Measurements from ENCODE around the gene AFDN.
A peak's percentile ranks its signal among the peaks of the same experiment; 100 is the strongest.

AFDN gene

GRCh38 chr6:167819576-167819975 is 7.1 kb upstream of the AFDN start:
- no peak for DNase-seq (ENCODE audit: low read depth)

DNA sequence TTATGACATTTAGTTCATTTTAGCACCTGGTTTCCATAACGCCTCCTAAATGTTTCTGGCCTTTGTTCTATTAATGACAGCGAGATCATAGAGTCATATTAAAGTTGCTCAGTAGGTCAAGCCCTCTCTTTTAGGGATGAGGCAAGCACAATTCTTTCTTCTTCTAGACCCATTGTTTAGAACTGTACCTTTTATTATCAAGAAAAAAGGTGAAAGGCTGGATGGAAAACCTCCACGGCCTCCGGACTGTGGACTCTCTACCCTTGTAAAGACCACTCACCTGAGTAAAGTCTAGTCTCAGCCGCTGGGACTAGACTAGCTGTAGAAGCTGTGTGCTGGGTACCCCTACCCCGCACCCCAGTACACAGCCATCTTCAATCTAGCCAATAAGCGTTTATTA is 6.0 kb upstream of the AFDN start:
- no peak for DNase-seq (ENCODE audit: low read depth)

- DNase-seq (ENCODE audit: low read depth) = no peak
Measured at GRCh38 chr6:167824591-167825331, 1.9 kb upstream of the AFDN start.

GRCh38 chr6:167825332-167826229 is 1.1 kb upstream of the AFDN start:
- peak; percentile 43 for DNase-seq (ENCODE audit: low read depth)

- peak; percentile 46 for DNase-seq (ENCODE audit: low read depth)
Measured at GRCh38 chr6:167826230-167826895, 348 bp upstream of the AFDN start.

DNA sequence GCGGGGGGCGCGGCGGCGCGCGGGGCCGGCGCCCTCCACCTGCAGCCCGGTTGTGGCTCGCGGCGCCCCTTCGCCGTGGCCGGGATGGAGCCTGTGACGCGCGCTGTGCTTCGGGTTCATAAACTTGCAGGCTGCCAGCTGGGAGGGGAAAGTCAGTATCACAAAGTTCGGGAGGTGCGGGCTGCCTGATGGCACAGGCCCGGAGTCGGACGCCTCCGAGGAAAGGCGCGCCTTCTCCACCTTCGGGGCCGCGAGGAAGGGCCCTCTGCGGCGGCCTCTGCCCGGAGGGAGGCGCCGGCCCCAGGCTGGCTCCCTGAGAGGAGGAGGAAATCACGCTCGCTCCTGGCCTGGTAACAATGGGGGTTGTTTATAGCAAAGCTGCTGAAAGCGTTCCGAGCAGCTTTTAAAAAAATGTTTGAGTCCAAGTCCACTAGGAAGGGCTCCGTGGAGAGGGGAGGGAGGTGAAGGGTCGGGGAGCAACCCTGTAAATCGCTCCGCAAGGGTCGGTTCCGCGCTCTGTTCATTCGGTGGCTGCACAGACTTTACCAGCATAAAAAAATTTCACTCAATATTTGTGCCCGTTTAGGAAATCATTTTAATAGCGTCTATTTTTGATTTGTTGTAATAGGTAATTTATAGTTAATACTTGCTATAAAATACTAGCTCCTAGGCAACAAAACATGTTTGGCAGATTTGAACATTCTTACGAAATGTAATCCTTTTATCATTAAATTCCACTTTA is 1.0 kb downstream of the AFDN start:
- DNase-seq (ENCODE audit: low read depth) = peak; percentile 50

GRCh38 chr6:167828325-167828956 is 1.7 kb downstream of the AFDN start:
- no peak for DNase-seq (ENCODE audit: low read depth)

GRCh38 chr6:167829513-167829912 is 2.8 kb downstream of the AFDN start:
- DNase-seq (ENCODE audit: low read depth) = no peak

GRCh38 chr6:167831281-167831828 is 4.6 kb downstream of the AFDN start:
- DNase-seq (ENCODE audit: low read depth) = peak; percentile 65

DNA sequence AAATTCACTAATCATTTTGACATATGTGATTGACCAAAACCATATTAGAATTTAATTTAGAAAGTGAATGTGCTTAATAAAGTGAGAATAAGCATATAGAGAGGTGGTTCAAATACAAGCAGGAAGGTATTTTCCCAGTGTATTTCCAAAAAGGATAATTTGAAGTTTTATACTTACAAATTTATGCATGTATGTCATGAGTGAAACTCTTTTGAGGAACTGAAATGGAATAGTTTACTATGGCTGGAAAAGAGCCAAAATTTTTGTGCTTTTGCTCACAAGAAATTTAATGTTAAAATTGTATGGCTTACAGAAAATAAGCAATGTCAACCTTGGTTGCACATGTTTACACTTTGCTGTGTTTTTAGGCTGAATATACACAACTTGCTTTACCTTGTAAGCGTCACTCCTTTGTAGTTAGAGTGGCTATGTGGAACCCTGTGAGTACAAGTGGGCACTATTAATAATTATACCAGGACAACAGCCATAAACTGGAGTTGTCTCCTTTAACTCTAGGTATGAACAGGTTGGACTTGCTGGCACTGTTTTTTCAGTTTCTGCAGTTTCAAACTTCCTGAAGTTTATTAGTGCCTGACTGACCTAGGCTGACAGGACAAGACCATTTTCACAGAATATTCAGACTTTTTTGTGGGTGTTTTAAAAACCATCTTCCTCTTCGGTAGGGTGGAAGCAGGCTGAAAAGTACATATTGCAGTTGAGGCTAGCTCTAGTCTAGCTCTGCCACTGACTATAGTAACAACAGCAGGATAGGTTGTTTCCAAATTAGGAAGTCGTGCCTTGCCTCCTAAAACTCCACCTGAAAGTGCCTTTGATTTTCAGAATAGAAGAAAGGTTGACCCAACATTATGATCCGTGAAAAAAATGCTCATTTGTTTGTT is 6.0 kb downstream of the AFDN start:
- peak; percentile 48 for DNase-seq (ENCODE audit: low read depth)

DNA sequence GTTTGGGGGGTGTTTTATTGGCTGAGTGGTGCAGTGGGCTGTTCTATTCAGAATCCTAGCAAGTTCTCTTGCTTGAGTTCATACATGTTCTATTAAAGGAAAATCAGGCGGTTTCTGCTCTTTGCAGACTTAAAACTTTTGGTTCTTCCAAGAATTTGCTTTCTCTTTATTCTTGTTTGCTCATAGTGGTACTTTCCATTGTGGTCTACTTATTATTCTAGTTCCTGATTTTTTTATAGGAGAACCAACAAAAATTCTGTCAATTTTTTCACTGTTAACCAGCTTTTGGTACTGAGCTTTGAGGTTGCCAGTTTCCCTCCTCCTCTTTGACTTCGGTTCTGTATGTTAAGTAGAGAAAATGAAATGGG is 6.7 kb downstream of the AFDN start:
- no peak for DNase-seq (ENCODE audit: low read depth)

GRCh38 chr6:167835260-167835659 is 8.5 kb downstream of the AFDN start:
- DNase-seq (ENCODE audit: low read depth) = no peak

DNA sequence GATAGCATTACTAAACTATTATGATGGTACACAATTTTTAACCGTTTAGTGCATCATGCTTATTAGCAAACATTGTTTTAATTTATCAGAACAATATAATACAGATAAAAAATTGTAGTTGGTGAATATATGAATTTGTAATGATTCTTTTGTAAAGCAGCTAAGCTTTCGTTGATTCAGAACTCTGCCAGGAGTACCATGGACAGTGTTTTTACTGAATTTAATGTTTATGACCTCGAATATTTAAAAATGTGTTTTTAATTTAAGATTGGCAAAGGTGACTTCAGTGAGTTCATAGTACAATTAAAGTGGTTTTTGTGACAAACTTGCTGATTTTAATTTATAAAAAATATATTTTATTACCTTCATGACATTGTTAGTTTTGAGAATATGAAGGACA is 10.0 kb downstream of the AFDN start:
- DNase-seq (ENCODE audit: low read depth) = no peak

GRCh38 chr6:167838207-167838748 is 11.6 kb downstream of the AFDN start:
- no peak for DNase-seq (ENCODE audit: low read depth)

DNA sequence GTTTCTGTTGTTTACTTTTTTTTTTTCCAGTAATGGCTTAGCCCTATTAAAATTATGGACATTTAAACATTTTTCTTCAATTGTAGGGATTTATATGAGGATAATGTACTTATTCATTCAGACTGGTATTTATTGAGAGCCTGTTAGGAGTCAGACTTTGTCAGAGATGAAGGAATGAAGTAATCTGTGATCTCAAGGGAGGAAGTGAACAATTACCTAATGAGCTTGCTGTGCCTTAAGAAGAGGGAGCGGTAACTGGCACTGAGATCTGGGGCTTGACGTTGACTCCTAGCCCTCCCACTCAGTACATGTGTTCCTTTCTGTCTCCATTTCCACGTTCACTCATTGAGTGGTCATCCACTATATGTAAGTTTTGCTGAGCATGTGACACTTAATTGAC is 12.6 kb downstream of the AFDN start:
- DNase-seq (ENCODE audit: low read depth) = no peak

- DNase-seq (ENCODE audit: low read depth) = no peak
Measured at GRCh38 chr6:167839755-167840154, 13.0 kb downstream of the AFDN start.

- DNase-seq (ENCODE audit: low read depth) = no peak
Measured at GRCh38 chr6:167840160-167840525, 13.4 kb downstream of the AFDN start.

DNA sequence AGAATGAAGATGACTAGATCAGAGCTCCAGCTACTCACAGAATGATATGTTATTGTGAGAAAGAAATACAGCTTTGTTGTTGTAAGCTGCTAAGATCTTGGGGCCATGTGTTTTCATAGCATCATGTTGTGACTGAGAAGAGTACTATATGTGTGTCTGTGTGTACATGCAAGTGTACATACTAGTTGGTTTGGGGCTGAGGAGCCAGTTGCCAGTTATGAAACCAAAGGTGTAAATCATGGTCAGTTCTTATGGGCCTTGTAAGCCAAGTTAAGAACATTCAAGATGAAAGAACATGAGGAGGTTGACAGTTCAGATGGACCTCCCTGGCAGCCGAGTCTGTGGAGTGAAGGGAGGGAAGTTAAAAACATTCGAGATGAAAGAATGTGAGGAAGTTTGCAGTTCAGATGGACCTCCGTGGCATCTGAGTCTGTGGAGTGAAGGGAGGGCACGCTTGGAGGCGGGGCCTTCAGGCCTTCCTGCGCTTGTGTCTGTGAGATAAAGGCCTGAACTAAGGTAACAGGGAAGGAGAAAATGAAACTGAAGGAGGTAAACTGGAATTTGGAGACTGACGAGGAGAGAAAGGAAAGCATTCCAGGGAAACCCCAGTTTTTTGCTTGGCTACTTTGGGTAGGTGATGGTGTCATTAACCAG is 13.9 kb downstream of the AFDN start:
- no peak for DNase-seq (ENCODE audit: low read depth)

GRCh38 chr6:167841981-167842380 is 15.3 kb downstream of the AFDN start:
- no peak for DNase-seq (ENCODE audit: low read depth)

DNA sequence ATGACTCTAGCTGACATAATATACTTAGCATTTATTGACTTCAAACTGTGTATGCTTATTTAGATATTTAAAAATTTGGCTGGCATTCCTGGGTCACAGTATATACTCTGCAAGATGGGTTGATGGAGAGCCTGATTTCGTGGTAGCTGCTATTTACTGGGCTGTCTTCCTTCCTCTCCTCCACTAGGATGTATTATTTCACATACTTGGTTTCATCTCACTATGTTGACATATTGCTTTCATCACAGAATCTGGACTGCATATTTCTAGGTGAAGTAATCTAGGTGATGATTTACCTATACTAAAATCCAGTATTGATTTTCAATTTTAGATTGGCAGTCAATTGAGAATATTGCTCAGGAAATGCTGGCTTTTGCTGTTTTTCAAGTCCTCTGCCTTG is 15.7 kb downstream of the AFDN start:
- no peak for DNase-seq (ENCODE audit: low read depth)
